Measurements from ENCODE around the gene NHLRC4. TPM values are rescaled to one million over a fixed set of nuclear protein-coding genes. Genes with fewer than 3 reads are reported as not detected.

NHLRC4 gene
- total RNA-seq, 1 experiment from 2014 or later, result 0.92 TPM

- TF ChIP-seq GTF2I (CRISPR knock-in tag; conservative IDR thresholded peaks at IDR 0.05), result 0 out of 2 replicates have a peak, but pooled peaks have one; percentile 24
- TF ChIP-seq ESRRA (CRISPR knock-in tag; IDR thresholded peaks at IDR 0.05; ENCODE audit: borderline replicate concordance), result 0 out of 2 replicates have a peak, but pooled peaks have one; percentile 26
- TF ChIP-seq, protein P1, sequence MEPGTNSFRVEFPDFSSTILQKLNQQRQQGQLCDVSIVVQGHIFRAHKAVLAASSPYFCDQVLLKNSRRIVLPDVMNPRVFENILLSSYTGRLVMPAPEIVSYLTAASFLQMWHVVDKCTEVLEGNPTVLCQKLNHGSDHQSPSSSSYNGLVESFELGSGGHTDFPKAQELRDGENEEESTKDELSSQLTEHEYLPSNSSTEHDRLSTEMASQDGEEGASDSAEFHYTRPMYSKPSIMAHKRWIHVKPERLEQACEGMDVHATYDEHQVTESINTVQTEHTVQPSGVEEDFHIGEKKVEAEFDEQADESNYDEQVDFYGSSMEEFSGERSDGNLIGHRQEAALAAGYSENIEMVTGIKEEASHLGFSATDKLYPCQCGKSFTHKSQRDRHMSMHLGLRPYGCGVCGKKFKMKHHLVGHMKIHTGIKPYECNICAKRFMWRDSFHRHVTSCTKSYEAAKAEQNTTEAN (CRISPR knock-in tag; IDR thresholded peaks at IDR 0.05), result no peak
Measured at GRCh38 chr16:522320-523096, 44.3 kb upstream of the NHLRC4 start (continued).

DNA sequence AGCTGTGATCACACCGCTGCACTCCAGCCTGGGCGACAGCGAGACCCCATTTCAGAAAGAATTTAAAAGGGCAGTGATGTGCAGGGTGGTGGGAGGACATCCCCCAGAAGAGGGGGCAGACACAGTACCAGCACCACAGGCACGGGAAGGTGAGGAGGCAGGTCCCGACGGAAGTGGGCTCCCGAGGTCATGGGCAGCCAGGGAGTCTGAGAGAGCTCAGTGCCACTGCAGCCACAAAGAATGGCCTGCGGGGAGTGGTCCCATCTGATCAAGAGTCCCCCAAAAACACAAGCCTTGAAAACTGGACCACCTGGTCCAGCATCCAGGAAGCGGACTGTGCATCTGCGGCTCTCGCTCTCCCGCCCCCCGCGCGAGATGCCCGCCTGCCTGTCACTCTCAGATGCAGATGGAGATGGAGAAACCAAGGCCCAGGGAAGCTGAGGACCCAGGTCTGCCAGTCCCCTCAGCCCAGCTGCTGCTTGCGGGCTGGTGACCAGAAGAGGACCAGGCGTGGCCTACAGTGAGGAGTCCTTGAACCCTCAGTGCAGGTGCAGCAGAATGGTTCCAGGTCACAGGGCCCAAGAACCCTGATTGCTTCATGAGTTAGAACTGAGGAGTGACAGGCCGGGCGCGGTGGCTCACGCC, 43.6 kb upstream of the NHLRC4 start:
- Mint-ChIP-seq H3K27me3 (ENCODE audit: low read depth) (no peaks in the 10 kb centered on the region), H3K9me3 (no peaks in the 10 kb centered on the region), H3K36me3 (peaks cover 4% of the 10 kb centered on the region; the same call in 1 of the 2 replicates), H3K4me1 (peaks cover 9% of the 10 kb centered on the region), H3K4me3 (no peak overlapping the region), H3K27ac (no peak overlapping the region; the same call in 1 of the 2 replicates)
- DNase-seq (ENCODE audit: low spot score) (no peak), ATAC-seq (no peak)
- ChIA-PET CTCF (interaction anchor here (1.2 to 2.1 kb wide), 2 partner anchors 11 to 59 kb away, joined by 3 to 6 read pairs; no protein-coding TSS in a partner anchor), POLR2A (no interaction called here)
- TF ChIP-seq ZSCAN18 (CRISPR knock-in tag; IDR thresholded peaks at IDR 0.05) (no peak), FOXP1 (CRISPR knock-in tag; IDR thresholded peaks at IDR 0.05; ENCODE audit: borderline replicate concordance) (no peak), EMX1 (CRISPR knock-in tag; IDR thresholded peaks at IDR 0.05) (no peak), NFYB (CRISPR knock-in tag; conservative IDR thresholded peaks at IDR 0.05; ENCODE audit: low read depth) (0 out of 2 replicates have a peak, but pooled peaks have one; percentile 15)

DNA sequence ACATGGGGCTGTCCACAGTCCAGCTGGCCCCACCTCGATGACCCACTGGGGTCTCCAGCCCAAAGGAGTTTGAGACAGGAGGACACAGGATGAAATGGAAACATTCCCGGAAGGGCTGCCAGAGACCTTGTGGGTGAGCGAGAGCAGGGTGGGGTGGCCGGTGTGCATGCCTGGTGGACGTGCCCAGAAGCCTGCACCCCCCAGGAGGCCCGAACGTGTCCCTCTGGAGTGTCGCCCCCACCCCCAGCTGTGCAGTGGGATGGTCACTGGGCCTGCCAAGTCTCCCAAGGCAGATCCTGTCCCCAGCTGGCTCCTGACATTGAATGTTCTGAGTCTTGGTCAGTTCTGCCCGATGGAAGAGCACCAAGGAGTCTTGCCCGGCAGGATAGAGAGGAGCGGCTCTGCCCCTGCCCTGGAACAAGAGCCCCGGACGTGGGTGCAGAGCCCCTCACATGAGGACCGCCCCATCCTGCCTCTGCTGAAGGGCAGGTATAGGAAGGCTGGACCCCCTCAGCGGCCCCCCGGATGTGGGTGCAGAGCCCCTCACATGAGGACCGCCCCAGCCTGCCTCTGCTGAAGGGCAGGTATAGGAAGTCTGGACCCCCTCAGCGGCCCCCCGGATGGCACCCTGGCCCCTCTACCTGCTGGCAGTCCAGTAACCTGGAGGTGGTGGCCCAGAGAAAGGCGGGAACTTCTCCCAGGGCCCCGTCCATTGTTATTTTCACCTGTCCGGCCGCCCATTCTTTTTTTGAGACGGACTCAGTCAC, 42.3 kb upstream of the NHLRC4 start:
- POLR2A ChIA-PET, result no interaction called here
- TF ChIP-seq ZNF121 (CRISPR knock-in tag; IDR thresholded peaks at IDR 0.05) (no peak), RORB (CRISPR knock-in tag; IDR thresholded peaks at IDR 0.05) (no peak), CREM (CRISPR knock-in tag; IDR thresholded peaks at IDR 0.05) (no peak), TEAD1 (CRISPR knock-in tag; IDR thresholded peaks at IDR 0.05) (no peak), ZMAT4 (CRISPR knock-in tag; IDR thresholded peaks at IDR 0.05) (no peak), KAT7 (CRISPR knock-in tag; IDR thresholded peaks at IDR 0.05; ENCODE audit: borderline replicate concordance) (no peak), ESRRA (CRISPR knock-in tag; IDR thresholded peaks at IDR 0.05; ENCODE audit: borderline replicate concordance) (no peak), GTF2I (CRISPR knock-in tag; conservative IDR thresholded peaks at IDR 0.05) (no peak), ZNF671 (CRISPR knock-in tag; IDR thresholded peaks at IDR 0.05) (no peak), ZSCAN18 (CRISPR knock-in tag; IDR thresholded peaks at IDR 0.05) (no peak), USF2 (CRISPR knock-in tag; IDR thresholded peaks at IDR 0.05) (no peak), SP1 (CRISPR knock-in tag; conservative IDR thresholded peaks at IDR 0.05) (no peak), ETV6 (CRISPR knock-in tag; IDR thresholded peaks at IDR 0.05) (no peak)
- TF ChIP-seq, protein P2, sequence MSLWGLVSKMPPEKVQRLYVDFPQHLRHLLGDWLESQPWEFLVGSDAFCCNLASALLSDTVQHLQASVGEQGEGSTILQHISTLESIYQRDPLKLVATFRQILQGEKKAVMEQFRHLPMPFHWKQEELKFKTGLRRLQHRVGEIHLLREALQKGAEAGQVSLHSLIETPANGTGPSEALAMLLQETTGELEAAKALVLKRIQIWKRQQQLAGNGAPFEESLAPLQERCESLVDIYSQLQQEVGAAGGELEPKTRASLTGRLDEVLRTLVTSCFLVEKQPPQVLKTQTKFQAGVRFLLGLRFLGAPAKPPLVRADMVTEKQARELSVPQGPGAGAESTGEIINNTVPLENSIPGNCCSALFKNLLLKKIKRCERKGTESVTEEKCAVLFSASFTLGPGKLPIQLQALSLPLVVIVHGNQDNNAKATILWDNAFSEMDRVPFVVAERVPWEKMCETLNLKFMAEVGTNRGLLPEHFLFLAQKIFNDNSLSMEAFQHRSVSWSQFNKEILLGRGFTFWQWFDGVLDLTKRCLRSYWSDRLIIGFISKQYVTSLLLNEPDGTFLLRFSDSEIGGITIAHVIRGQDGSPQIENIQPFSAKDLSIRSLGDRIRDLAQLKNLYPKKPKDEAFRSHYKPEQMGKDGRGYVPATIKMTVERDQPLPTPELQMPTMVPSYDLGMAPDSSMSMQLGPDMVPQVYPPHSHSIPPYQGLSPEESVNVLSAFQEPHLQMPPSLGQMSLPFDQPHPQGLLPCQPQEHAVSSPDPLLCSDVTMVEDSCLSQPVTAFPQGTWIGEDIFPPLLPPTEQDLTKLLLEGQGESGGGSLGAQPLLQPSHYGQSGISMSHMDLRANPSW (CRISPR knock-in tag; conservative IDR thresholded peaks at IDR 0.05; ENCODE audit: low read depth), result no peak
- DNase-seq (ENCODE audit: low spot score) (no peak), ATAC-seq (no peak)
- Mint-ChIP-seq H3K27ac (peak overlapping the region; percentile 79; the same call in 1 of the 2 replicates), H3K36me3 (peaks cover 4% of the 10 kb centered on the region; the same call in 1 of the 2 replicates), H3K27me3 (ENCODE audit: low read depth) (no peaks in the 10 kb centered on the region), H3K9me3 (no peaks in the 10 kb centered on the region), H3K4me3 (no peak overlapping the region), H3K4me1 (peaks cover 17% of the 10 kb centered on the region)
- CTCF ChIA-PET, result interaction anchor here (1.0 kb wide), 1 partner anchor 133 kb away, joined by 3 read pairs; no protein-coding TSS in a partner anchor

Measured in WTC11 (cell line).